RKO (cell line): ENCODE results near the gene IQSEC3.

ENCODE experiments used
- DNase-seq: peaks from one replicate; pipeline ENCODE4 v3.0.0-alpha.2; 2016; ENCODE audit warnings: low spot score

IQSEC3 gene

DNA sequence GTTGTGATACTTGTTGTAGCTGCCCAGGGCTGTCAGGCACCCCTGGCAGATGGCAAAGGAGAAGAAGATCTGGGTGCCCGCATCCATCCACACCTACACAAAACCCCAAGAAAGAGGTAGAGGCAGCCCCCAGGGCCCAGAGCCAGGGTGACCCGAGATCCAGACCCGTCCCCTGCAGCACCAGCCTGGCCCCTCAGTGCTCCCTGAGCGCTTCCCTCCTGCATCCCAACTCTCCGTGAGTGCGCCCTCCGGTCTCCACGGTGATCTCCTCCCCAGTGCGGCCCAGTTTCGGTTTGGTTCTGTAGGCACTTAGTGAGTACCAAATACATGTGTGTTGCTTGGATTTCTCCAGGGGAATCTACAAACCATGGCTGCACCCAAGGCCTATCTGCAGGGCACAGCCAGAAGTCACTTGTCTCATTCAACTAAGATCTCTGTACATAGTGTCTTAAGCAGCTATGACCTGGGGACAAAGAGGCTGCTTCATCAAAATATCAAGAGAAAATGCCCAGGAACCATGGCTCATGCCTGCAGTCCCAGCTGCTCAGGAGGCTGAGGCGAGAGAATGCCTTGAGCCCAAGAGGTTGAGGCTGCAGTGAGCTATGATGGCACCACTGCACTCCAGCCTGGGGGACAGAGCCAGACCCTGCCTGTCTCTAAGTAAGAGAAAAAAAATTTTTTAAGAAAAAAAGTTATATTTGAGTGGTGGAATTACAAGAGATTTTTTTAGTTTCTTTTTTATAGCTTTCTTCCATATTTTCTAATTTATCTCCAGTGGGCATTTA, 131.5 kb downstream of the IQSEC3 start:
- no peak for DNase-seq

DNA sequence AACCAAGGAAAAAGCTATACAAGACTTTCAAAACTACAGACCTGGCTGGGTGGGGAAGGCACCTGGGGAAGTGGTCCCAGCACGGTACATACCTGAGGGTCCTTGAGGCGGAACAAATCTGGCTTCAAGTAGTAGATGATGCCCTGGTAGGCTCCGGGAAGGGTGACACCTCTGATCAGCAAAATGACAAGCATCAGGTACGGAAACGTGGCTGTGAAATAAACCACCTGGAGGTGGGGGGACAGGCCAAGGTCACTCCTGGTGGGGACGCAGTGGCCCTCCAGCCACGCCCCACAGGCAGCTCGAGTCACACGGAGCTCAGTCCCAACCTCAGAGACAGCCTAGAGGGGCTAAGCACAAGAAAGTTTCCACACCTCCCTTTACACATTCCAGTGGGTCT, 132.1 kb downstream of the IQSEC3 start:
- DNase-seq: no peak

DNA sequence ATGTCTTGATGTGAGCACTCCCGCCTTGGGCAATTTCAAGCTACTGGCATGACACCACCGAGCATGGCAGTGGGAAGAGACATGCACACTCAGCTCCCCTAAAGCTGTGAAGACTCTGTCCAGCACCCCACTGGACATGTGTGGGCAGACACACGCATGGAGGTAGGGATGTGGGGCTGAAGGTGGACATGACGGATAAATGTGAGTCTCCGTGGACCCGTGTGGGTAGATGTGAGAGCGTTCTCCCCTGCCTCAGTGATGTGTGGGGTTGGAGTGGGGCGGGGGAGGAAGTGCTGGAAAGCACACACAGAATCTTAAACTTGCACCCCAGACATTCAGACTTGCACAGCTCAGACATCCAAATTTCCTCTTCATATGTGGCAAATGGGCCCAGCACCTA, 134.8 kb downstream of the IQSEC3 start:
- no peak for DNase-seq

DNA sequence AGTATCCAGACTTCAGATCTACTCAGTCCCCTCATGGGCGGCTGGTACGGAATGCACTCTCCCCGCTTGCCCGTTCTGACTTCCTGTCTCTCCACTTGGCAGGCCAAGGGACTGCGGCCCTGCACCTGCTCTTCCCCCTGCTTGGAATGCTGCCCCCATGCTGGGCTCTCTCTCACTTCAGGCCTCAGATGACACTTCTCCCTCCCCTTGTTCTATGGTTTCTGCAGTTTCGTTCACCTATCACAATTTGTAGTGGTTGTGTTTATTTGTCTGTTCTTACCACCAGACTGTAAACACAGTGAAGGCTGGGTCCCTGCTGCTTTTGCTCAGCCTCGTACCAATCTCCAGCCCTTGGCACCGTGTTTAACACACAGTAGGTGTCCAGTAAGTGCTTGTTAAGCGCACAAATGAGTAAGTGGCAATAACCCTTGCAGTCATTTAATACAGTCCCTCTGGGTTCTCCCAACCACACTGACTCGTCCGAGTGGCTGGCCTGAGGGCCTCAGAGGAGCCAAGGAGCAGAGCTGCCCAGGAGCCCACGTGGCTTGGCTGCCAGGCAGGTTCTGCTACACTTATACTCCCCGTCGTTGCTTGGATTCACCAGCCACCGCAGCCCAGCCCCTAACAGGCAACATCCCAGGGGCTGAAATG, 135.6 kb downstream of the IQSEC3 start:
- DNase-seq: no peak

DNA sequence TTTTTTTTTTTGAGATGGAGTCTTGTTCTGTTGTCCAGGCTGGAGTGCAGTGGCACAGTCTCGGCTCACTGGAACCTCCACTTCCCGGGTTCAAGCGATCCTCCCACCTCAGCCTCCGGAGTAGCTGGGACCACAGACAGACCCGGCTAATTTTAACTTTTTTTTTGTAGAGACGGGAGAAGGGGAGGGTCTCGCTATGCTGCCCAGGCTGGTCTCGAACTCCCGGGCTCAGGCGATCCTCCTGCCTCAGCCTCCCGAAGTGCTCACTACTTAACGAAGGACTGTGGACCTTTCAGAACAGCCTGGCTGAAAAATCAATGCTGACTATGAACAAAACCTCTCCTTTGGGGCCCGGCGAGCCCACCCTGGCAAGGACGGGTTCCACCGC, 136.5 kb downstream of the IQSEC3 start:
- DNase-seq: no peak

DNA sequence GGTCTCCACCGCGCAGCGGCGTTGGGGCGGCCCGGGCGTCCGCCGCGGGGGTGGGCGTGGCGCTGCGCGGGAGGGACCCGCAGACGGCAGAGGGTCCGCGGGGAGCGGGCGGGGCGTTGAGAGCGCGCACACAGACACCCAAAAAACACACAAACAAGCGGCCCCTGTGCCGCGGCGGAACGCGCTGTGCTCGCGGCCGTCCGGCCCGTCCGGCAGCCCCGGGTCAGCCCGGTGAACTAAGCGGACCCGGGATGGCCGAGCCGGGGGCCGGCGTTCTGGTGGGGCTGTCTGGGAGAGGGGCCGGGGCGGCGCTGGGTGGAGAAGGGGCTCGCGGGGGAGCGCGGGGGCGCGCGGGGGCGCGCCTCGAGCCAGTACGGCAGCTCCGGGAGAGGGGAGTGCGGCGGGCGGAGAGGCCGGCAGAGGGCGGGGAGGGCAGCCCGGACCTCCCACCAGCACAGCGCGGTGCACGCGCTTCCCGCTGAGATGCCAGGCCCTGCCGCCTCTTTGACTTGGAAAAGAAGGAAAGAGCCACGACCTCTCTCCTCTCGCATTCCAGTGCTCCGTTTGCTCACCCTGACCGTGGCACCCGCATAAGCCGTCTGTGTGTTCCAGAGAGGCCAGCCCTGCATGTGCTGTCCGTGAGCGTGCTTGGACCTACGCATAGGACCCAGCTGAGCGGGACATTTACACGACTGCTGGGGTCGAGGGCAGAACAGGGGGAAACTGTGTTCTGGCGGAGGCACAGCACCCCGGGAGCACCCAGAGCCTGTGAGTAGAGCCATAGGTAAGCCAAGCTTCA, 137.1 kb downstream of the IQSEC3 start:
- no peak for DNase-seq

DNA sequence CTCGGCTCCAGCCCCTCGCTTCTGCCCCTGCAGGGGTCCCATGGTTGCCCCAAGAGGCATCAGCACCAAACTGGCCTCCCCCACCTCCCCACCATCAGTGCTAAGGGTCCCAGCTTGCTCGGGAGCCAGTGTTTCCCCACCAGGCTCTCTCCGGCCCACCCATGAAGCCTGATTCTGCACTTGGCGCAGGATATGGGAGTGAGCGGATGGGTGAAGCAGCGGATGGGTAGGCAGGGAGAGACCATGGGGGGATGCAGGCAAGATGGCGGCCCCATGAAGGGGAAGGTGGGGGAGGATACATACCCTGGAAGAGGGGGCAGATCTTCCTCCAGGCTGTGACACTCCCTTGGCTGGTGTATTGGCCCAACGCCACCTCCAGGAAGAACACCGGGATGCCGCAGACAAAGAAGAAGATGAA, 137.7 kb downstream of the IQSEC3 start:
- DNase-seq: no peak

DNA sequence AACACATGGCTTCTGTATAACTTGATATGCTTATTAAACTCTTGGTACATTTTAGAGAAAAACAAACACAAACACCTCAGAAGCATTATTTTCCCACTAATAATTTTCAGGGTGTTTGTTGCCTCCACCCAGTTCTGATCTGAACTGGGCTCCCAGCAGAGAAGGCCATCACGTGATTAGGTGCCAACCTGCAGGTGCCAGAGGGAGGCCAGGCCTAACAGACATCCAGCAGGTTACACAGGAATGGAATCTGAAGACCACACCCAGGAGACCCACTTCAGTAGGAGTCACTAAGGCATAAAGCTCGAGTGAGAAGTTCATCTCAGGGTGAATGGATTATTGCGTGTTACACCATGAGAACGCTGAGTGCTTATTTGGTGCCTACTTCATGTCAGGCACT, 138.5 kb downstream of the IQSEC3 start:
- DNase-seq: no peak

DNA sequence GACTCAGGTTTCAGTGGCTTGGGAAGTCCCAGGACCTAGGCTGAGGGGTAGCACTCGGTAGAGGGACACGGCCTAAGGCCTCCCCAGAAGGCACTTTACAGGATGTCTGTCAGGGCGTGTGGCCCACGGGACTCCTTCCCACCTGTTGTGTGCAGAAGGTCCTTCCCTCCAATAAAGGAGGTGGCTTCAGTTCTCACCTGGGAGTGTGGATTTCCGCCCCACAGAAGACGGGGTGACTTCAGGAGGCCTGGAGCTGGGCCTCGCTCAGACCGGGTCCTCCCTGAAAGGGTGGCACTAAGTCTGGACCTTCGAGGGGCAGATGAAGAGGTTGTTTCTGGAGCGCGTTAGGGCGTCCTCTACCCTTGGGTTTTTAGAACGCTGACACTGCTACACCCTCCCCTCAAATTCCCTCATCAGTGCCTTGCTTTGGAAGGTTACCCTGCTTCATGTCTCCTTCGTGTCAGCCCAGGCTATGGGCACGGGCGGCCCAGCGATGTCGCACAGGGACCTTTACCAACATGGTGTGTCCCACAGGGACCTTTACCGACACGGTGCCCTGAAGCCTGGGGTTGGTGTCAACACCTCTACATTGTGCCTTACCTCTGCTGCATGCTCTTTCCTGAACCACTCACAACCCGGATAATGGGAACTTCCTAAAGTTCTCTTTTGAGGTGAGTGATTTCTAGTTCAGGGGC, 140.3 kb downstream of the IQSEC3 start:
- no peak for DNase-seq

DNA sequence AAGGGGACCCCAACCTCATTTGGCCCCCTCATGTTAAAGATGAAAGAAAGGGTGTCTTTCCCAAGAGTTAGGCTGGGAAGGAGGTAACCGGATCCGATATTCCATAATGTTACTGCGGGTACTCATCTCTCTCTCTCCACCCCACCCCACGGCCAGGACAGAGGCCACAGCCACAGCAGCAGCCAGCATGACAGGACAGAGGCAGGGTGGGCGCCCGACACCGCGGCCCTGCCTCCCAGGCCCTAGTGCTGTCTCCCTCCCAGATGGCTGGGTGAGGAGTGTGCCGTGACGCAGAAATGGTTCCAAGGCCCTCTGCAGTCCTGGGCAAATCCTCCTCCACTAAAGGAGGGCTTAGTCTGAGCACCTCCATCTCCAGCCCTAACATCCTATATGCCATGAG, 141.2 kb downstream of the IQSEC3 start:
- DNase-seq: no peak

DNA sequence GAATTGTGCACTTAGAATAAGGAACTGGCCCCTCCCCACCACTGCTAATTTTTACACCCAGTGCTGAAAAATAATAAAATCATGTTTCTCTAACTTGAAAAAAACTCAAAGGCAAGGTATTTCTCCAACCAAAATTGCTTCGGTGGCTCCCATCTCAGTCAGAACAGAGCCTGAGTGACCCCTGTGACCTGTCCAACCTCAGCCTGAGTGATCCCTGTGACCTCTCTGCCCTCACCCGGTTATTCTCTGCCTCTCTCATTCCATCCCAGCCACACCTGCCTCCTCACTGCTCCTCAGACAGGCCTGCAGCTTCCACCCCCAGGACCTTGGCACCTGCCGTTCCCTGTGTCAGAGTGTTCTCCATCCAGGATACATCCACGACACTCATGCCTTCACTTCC, 142.2 kb downstream of the IQSEC3 start:
- DNase-seq: no peak

DNA sequence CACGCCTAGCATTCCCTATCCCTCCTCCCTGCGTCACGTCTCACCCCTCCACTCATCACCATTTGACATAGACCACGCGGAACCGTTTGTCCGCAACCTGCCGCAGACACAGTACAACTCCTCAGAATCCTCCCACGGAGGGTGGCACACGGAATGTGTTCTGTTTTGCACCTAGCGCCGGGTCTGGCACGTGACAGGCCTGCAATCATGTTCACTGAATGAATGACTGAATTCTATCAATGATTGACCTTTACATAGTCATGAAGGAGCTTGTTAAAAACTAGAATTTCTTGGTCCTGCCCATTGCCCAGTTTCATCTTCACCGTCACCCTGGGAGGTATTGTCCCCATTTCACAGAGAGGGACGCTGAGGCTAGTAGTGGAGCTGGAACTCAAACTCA, 142.7 kb downstream of the IQSEC3 start:
- no peak for DNase-seq

DNA sequence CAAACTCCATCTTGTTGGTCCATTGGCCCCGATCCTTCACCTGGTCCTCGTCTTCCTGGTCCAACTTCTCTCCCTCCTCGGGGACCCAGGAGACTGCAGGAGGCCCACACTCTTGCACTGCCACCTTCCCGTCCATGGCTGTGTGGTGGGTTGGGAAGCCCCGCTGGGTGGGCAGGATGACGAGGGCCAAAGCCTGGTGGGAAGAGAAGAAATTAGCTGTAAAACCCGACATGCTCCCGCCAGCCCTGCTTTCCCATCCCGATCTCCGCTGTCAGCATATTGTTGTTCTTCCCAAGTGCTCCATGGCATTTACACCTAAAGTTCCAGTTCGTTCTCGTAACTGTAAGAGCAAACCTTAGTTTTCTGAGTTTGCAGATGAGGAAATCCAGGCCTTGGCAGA, 143.3 kb downstream of the IQSEC3 start:
- DNase-seq: no peak

DNA sequence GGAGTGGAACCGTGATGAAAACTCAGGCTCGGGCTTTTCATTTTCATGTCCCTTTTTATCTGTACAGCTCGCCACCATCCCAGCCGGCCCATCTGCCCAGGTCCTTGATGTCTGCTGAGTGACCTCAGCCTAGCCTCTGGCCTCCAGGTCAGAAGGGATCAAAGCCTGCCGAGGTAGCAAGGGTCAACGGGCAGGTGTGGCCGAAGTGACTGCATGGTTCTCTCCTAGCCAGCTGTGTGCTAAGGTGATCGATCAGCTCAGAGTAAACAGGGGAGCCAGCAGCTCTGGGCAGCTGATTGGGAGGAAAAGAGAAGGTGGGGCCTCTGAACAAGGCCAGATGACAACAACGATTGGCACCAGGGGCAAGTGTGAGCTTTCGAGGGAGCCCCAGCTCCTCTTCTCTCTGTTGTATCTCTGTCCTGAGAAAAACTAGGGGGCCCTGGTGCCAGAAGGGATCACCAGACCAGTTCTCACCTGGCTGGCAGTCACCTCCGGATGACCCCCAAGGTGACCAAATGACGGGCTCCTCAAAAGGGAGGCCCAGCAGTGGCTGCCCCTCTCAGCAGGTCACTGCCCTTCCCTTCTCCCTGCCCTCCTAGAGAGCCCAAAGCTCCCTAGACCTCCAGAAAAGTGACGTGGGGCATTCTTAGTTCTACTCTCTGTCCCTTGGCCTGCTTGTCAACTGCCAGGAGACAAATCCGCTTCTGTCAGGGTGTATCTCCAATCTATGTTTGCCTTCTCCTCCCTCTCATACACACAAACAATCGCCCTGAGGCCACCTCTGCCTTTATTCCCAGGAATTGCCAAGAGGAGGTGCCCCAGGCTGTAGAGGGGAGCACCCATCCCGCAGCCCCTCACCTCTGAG, 143.9 kb downstream of the IQSEC3 start:
- DNase-seq: no peak

DNA sequence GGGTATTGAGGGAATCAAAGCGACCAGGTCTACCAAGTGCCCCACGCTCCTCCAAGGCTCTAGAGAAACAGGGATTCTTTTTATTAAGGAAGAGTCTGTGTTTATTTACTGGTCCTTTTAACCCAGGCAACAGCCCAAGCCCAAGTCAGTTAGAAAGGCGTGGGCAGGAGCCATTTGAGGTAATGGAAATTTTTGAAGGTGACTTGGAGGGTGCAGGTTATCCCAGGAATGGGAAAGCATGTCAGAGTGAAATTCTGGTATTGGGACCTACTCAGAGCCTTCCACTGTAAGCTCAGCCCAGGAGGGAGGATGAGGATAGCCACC, 144.5 kb downstream of the IQSEC3 start:
- no peak for DNase-seq

DNA sequence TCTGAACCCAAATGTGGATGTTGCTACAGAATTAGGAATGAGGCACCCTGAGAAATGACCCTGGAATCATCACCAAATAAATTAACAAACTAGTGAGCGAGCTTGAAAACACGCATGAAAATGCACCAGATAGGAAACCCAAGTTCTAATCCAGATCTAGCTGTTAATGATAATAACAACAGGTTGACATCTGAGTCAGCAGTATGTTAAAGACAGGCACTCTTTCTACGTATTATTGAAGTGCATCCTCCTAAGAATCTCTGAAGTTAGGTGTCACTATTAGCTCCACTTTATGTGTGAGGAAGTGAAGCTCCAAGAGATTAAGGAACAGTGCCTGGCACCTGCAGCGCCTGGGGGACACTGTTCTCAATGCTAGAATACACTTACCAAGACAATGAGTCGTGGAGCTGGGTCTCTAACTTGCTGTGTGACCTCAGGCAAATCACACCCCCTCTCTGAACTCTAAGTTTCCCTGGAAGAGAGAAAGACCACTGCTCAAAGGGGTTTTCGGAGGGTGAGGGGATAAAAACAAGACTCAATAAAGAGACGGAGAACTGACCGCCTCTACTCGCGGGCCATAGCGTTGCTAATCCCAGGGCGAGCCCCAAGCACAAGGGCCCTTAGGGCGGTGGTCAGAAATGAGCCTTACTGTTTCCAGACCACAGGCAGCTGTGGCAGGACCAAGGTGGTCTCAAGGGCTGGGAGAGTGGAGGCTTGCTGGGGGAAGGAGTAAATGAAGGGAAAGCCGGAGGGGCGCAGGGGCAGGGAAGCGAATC, 145.3 kb downstream of the IQSEC3 start:
- DNase-seq: no peak

DNA sequence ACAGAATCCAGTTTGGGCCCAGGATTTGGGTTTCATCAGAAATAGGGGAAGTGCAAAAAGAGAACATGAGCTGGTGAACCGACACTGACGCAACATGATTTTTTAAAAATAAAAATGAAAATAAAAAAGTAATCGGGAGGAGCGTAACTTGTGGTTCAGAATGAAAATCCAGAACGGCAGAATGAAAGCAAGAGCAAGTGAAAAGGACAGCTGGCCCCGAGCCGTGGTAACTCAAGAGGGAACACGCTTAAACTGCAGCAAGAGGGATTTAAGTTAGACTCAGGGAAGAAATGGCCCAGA, 145.8 kb downstream of the IQSEC3 start:
- DNase-seq: no peak

DNA sequence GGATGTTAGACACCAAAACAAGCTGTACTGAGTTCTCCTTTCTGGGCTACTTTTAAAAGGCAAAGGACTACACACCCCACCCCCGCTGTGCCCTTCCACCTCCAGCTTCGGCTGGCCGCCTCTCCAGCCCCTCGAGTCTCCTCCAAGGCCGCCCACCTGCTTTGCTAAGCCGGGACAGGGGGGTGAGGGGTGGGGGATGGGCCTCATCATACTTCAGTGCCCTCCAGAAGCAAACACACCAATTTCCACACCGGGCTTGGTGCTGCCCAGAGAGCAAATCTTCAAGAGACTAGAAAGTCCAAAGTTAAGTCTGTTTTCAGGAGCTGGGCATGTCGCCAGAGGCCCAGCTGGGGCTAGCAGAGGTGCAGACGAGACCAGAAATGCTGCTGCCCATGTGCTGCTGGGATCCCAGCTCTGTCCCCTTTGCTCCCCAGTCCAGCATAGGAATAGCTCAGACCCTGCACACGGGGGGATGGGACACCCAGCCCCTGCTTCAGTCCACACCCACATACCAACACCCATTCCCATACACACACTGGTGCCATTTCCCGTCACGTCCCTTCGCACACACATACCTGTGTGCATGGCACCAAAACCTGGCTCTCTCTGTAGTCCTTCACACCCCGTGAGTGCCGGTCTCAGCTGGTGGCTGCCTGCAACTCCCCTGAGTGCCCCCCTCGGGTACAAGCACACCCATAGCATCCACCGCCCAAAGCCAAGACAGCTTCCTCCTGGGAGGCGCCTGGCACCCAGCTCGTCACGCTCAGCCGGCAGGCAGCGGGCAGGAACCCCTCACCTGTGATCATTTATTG, 146.4 kb downstream of the IQSEC3 start:
- no peak for DNase-seq

DNA sequence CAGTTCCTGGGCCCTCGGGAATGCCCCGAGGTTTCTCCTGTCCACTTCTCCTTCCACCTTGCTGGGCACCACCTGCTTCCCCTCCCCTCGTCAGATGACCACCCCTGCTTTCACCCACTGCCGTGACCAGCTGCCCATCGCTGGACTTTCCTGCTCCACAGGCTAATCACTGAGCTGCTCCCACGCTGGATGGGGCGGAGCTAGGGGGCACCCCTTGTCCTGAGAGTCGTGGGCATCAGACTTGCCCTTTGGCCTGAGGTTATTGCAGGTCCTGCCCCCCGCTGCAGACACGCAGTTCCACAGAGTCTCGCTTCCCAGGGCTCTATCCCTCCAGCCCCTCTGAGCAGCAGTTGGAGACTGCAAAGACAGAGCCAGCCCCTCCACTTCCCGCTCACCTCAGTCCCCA, 147.0 kb downstream of the IQSEC3 start:
- no peak for DNase-seq
